ENCODE data around the gene MICAL3. TPM values are rescaled to one million over a fixed set of nuclear protein-coding genes. Genes with fewer than 3 reads are reported as not detected.

Gene MICAL3
- polyA plus RNA-seq, 1 of the 3 experiments (the other 2 are of a cell fraction), result 83.1 TPM

DNA sequence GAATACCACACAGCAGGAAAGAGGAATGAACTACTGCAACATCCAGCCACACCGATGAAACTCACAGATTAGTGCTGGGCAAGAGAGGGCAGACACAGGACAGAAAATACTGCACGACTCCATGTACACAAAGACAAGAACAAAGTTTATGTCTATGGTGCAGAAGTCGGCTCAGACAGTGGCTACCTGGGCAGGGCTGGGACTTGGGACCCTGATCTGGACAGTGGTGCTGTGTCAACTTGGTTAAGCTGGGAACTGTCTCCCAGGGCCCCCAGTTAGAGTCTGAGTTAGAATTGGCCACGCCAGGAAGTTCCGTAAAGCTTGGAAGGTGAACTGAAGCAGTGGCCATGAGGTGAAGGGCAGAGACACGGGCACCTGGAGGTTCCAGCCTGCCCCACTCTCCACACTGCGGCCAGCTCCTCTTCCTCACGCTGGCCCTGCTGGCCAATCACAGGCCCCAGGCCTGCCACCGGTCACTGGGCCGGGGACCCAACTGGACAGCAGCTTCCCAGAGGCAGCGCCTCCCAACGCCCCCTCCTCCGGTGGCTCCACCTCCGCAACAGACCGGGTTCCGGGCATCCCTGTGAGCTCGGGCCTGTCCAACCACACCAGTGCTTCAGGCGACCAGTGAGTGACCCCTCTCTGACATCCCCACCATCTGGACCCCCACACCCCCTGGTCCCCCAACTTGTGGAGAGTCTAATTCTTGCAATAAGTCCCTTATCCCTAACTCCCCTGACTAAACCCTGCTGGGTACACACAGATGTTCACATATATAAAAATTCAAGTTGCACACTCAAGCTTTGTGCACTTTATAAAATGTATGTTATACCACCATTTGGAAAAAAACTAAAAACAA is 93.7 kb downstream of the MICAL3 start:
- Histone ChIP-seq H4K20me1 (ENCODE audit: insufficient read depth) (peaks cover 46% of the 10 kb centered on the region), H3K4me2 (peak overlapping the region; percentile 21; the same call in 1 of the 2 replicates), H3K4me3 (ENCODE audit: low read depth in 2 of 2, low read length in 1 of 2) (no peak overlapping the region), H3K4me1 (ENCODE audit: control insufficient read depth in 1 of 2, insufficient read depth in 2 of 2, low read depth in 1 of 2, low read length in 1 of 2) (peaks cover 0 to 22% of the 10 kb centered on the region in 2 experiments; a peak in 1 of 4 replicates), H3K36me3 (replicated peaks in 1 of 2; ENCODE audit: control insufficient read depth in 1 of 2, insufficient read depth in 2 of 2, low read length in 1 of 2) (no peaks in the 10 kb centered on the region), H3K27me3 (ENCODE audit: insufficient read depth) (no peaks in the 10 kb centered on the region), H2AFZ (ENCODE audit: low read depth) (no peak overlapping the region), H3F3A (replicated peaks; ENCODE audit: insufficient read depth) (no peaks in the 10 kb centered on the region), H3K9ac (no peak overlapping the region), H3K79me2 (ENCODE audit: insufficient read depth) (peaks cover 99% of the 10 kb centered on the region), H3K27ac (ENCODE audit: low read depth in 2 of 2, low read length in 1 of 2) (peak overlapping the region in 1 of 2 experiments; percentile 8; a peak in 1 of 4 replicates), H3K9me3 (no peaks in the 10 kb centered on the region), H3K9me2 (no peaks in the 10 kb centered on the region)
- ChIA-PET POLR2A (no interaction called here), CTCF (interaction anchor here (0.7 to 2.3 kb wide), 6 partner anchors 8 to 145 kb away, joined by 3 to 9 read pairs (median 4); no protein-coding TSS in a partner anchor)
- 97% methylated on average over 15 of the region's 18 CpGs for WGBS (ENCODE audit: low lambda C conversion rate)
- no peak for DNase-seq
- no peak for TF ChIP-seq RAD21 (IDR thresholded peaks at IDR 0.05; ENCODE audit: low read length)
- TF ChIP-seq, protein P1, sequence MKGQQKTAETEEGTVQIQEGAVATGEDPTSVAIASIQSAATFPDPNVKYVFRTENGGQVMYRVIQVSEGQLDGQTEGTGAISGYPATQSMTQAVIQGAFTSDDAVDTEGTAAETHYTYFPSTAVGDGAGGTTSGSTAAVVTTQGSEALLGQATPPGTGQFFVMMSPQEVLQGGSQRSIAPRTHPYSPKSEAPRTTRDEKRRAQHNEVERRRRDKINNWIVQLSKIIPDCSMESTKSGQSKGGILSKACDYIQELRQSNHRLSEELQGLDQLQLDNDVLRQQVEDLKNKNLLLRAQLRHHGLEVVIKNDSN (IDR thresholded peaks at IDR 0.05; ENCODE audit: borderline replicate concordance, low read depth), result no peak
- TF ChIP-seq, protein P2, sequence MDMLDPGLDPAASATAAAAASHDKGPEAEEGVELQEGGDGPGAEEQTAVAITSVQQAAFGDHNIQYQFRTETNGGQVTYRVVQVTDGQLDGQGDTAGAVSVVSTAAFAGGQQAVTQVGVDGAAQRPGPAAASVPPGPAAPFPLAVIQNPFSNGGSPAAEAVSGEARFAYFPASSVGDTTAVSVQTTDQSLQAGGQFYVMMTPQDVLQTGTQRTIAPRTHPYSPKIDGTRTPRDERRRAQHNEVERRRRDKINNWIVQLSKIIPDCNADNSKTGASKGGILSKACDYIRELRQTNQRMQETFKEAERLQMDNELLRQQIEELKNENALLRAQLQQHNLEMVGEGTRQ (IDR thresholded peaks at IDR 0.05; ENCODE audit: borderline replicate concordance, low read depth, low read length), result no peak
- TF ChIP-seq POLR2AphosphoS5 (IDR thresholded peaks at IDR 0.05; ENCODE audit: low read depth, low read length), result no peak
- no peak for TF ChIP-seq FOXM1 (IDR thresholded peaks at IDR 0.05; ENCODE audit: low read depth)
- TF ChIP-seq, protein P3, sequence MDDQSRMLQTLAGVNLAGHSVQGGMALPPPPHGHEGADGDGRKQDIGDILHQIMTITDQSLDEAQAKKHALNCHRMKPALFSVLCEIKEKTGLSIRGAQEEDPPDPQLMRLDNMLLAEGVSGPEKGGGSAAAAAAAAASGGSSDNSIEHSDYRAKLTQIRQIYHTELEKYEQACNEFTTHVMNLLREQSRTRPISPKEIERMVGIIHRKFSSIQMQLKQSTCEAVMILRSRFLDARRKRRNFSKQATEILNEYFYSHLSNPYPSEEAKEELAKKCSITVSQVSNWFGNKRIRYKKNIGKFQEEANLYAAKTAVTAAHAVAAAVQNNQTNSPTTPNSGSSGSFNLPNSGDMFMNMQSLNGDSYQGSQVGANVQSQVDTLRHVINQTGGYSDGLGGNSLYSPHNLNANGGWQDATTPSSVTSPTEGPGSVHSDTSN (IDR thresholded peaks at IDR 0.05), result no peak
- TF ChIP-seq RCOR1 (IDR thresholded peaks at IDR 0.05; ENCODE audit: low read length), result no peak
- TF ChIP-seq NFIC (IDR thresholded peaks at IDR 0.05; ENCODE audit: borderline replicate concordance), result no peak
- TF ChIP-seq EZH2phosphoT487 (IDR thresholded peaks at IDR 0.05; ENCODE audit: borderline replicate concordance, low read depth), result no peak
- TF ChIP-seq TEAD4 (IDR thresholded peaks at IDR 0.05; ENCODE audit: borderline replicate concordance, insufficient read depth), result no peak
- TF ChIP-seq GATA2 (CRISPR knock-in tag; IDR thresholded peaks at IDR 0.05), result no peak
- TF ChIP-seq MXI1 (IDR thresholded peaks at IDR 0.05; ENCODE audit: low read depth, low read length), result no peak
- TF ChIP-seq TAF1 (IDR thresholded peaks at IDR 0.05; ENCODE audit: borderline replicate concordance, low read depth, low read length), result no peak
- TF ChIP-seq RFX5 (IDR thresholded peaks at IDR 0.05; ENCODE audit: low read length), result no peak
- no peak for TF ChIP-seq CHD2 (IDR thresholded peaks at IDR 0.05; ENCODE audit: low read length, partially characterized antibody)
- TF ChIP-seq NRF1 (IDR thresholded peaks at IDR 0.05; ENCODE audit: low read depth, low read length), result no peak
- TF ChIP-seq GABPA (IDR thresholded peaks at IDR 0.05; ENCODE audit: low read depth), result no peak
- TF ChIP-seq, protein P4, sequence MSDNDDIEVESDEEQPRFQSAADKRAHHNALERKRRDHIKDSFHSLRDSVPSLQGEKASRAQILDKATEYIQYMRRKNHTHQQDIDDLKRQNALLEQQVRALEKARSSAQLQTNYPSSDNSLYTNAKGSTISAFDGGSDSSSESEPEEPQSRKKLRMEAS (IDR thresholded peaks at IDR 0.05; ENCODE audit: low read depth), result no peak
- no peak for TF ChIP-seq MEF2A (IDR thresholded peaks at IDR 0.05; ENCODE audit: borderline replicate concordance, low read depth)
